ENCODE data around the gene RIMBP2. TPM values are rescaled to one million over a fixed set of nuclear protein-coding genes. Genes with fewer than 3 reads are reported as not detected.
A peak's percentile ranks its signal among the peaks of the same experiment; 100 is the strongest.

RIMBP2 gene
- total RNA-seq, 1 donor from 2014 or later, result 20.5 TPM

- no peak for TF ChIP-seq CTCF (IDR thresholded peaks at IDR 0.05; ENCODE audit: partially characterized antibody, unreplicated experiment)
- DNase-seq, result no peak
Observed at GRCh38 chr12:130557886-130558765, 158.0 kb downstream of the RIMBP2 start.

GRCh38 chr12:130557201-130557600, 158.9 kb downstream of the RIMBP2 start:
- Mint-ChIP-seq H3K4me1 (ENCODE audit: low read depth, unreplicated experiment) (peaks cover 4% of the 10 kb centered on the region), H3K4me3 (ENCODE audit: unreplicated experiment) (no peak overlapping the region), H3K27ac (ENCODE audit: unreplicated experiment) (no peak overlapping the region), H3K9me3 (ENCODE audit: unreplicated experiment) (peaks cover 2% of the 10 kb centered on the region), H3K27me3 (ENCODE audit: unreplicated experiment) (peaks cover 2% of the 10 kb centered on the region), H3K36me3 (ENCODE audit: unreplicated experiment) (peaks cover 5% of the 10 kb centered on the region)
- TF ChIP-seq CTCF (IDR thresholded peaks at IDR 0.05; ENCODE audit: partially characterized antibody, unreplicated experiment), result no peak
- no peak for DNase-seq

More at GRCh38 chr12:130557886-130558765, 158.0 kb downstream of the RIMBP2 start:
- Mint-ChIP-seq H3K36me3 (ENCODE audit: unreplicated experiment) (peaks cover 5% of the 10 kb centered on the region), H3K9me3 (ENCODE audit: unreplicated experiment) (peaks cover 2% of the 10 kb centered on the region), H3K27ac (ENCODE audit: unreplicated experiment) (peak overlapping the region; percentile 44), H3K4me3 (ENCODE audit: unreplicated experiment) (no peak overlapping the region), H3K4me1 (ENCODE audit: low read depth, unreplicated experiment) (peaks cover 4% of the 10 kb centered on the region), H3K27me3 (ENCODE audit: unreplicated experiment) (peaks cover 2% of the 10 kb centered on the region)

- Mint-ChIP-seq H3K4me3 (ENCODE audit: unreplicated experiment) (no peak overlapping the region), H3K4me1 (ENCODE audit: low read depth, unreplicated experiment) (peaks cover 4% of the 10 kb centered on the region), H3K9me3 (ENCODE audit: unreplicated experiment) (peaks cover 2% of the 10 kb centered on the region), H3K36me3 (ENCODE audit: unreplicated experiment) (peaks cover 5% of the 10 kb centered on the region), H3K27me3 (ENCODE audit: unreplicated experiment) (peaks cover 2% of the 10 kb centered on the region), H3K27ac (ENCODE audit: unreplicated experiment) (no peak overlapping the region)
- DNase-seq, result no peak
- TF ChIP-seq CTCF (IDR thresholded peaks at IDR 0.05; ENCODE audit: partially characterized antibody, unreplicated experiment), result no peak
Observed at GRCh38 chr12:130556486-130557055, 159.5 kb downstream of the RIMBP2 start.

- no peak for DNase-seq
- no peak overlapping the region for H3K27ac Mint-ChIP-seq (ENCODE audit: unreplicated experiment)
- peaks cover 8% of the 10 kb centered on the region for H3K36me3 Mint-ChIP-seq (ENCODE audit: unreplicated experiment)
- no peak for TF ChIP-seq CTCF (IDR thresholded peaks at IDR 0.05; ENCODE audit: partially characterized antibody, unreplicated experiment)
- peaks cover 4% of the 10 kb centered on the region for H3K4me1 Mint-ChIP-seq (ENCODE audit: low read depth, unreplicated experiment)
- peaks cover 2% of the 10 kb centered on the region for H3K27me3 Mint-ChIP-seq (ENCODE audit: unreplicated experiment)
- no peak overlapping the region for H3K4me3 Mint-ChIP-seq (ENCODE audit: unreplicated experiment)
- H3K9me3 Mint-ChIP-seq (ENCODE audit: unreplicated experiment), result peaks cover 2% of the 10 kb centered on the region
Observed at GRCh38 chr12:130555628-130556485, 160.2 kb downstream of the RIMBP2 start.

Data from glutamatergic neuron (in vitro differentiated cells).